ENCODE measurements around the gene KCNH2. TPM values are rescaled to one million over a fixed set of nuclear protein-coding genes. Genes with fewer than 3 reads are reported as not detected.

KCNH2 gene
- total RNA-seq, 2 experiments from 2014 or later: 0.34 to 0.45 TPM

GRCh38 chr7:151006590-151007300 lies 28.6 kb upstream of the KCNH2 start:
- no peaks in the 10 kb centered on the region for H3K36me3 Mint-ChIP-seq
- no peaks in the 10 kb centered on the region for H3K27me3 Mint-ChIP-seq
- DNase-seq: no peak
- CTCF ChIA-PET: interaction anchor here (0.7 to 6.8 kb wide), 7 partner anchors 11 to 109 kb away, joined by 3 to 78 read pairs (median 17); no protein-coding TSS in a partner anchor
- no peak overlapping the region for H3K27ac Mint-ChIP-seq
- peaks cover 41% of the 10 kb centered on the region for H3K4me1 Mint-ChIP-seq (ENCODE audit: low read depth)
- intact Hi-C loops (cut with micrococcal nuclease): no loop called here
- H3K9me3 Mint-ChIP-seq: no peaks in the 10 kb centered on the region
- H3K4me3 Mint-ChIP-seq: no peak overlapping the region
- POLR2A ChIA-PET: interaction anchor here (1.5 kb wide), 1 partner anchor 12 kb away, joined by 7 read pairs; no protein-coding TSS in a partner anchor

DNA sequence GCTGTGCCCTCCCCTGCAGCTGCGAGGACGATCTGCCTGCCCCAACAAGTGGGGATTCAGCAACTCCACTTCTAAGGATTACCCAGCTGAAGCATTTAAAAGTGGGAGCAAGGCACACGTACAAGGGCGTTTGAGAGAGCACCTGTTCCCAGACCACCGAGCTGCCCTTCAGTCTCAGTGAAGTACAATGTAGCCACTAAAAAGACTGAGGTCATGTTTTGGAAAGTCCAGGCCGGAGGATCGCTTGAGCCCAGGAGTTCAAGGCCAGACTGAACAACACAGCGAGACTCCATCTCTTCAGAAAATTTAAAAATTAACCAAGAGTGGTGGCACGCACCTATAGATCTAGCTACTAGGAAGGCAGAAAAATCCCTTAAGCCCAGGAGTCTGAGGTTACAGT lies 27.4 kb upstream of the KCNH2 start:
- intact Hi-C loops (cut with micrococcal nuclease): no loop called here
- Mint-ChIP-seq H3K4me3 (no peak overlapping the region), H3K27ac (no peak overlapping the region), H3K9me3 (no peaks in the 10 kb centered on the region), H3K4me1 (ENCODE audit: low read depth) (peaks cover 31% of the 10 kb centered on the region), H3K27me3 (no peaks in the 10 kb centered on the region), H3K36me3 (no peaks in the 10 kb centered on the region)
- POLR2A ChIA-PET: no interaction called here
- no peak for DNase-seq
- CTCF ChIA-PET: interaction anchor here (0.7 to 6.8 kb wide), 4 partner anchors 12 to 105 kb away, joined by 3 to 78 read pairs (median 20); no protein-coding TSS in a partner anchor

DNA sequence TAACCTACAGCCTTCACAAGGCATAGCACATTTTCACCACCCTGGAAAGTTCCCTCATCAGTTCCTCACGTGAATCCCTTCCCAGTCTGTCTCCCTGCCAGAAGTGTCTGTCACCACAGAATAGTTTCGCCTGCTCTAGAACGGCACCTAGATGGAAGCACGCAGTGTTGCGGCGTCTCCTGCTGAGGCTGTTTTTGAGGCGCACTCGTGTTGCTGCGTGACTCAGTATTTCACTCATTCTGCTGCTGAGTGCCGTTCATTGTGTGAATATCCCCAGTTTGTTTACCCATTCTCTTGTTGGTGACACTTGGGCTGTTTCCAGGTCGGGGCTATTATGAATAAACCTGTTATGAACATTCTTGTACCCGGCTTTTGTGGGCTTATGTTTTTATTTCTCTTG lies 25.5 kb upstream of the KCNH2 start:
- DNase-seq: no peak
- no peaks in the 10 kb centered on the region for H3K27me3 Mint-ChIP-seq
- POLR2A ChIA-PET: no interaction called here
- no peak overlapping the region for H3K4me3 Mint-ChIP-seq
- peaks cover 18% of the 10 kb centered on the region for H3K4me1 Mint-ChIP-seq (ENCODE audit: low read depth)
- H3K27ac Mint-ChIP-seq: no peak overlapping the region
- H3K9me3 Mint-ChIP-seq: no peaks in the 10 kb centered on the region
- intact Hi-C loops (cut with micrococcal nuclease): no loop called here
- CTCF ChIA-PET: interaction anchor here (1.3 kb wide), 1 partner anchor 18 kb away, joined by 8 read pairs; no protein-coding TSS in a partner anchor
- H3K36me3 Mint-ChIP-seq: no peaks in the 10 kb centered on the region

- H3K4me1 Mint-ChIP-seq (ENCODE audit: low read depth): peaks cover 20% of the 10 kb centered on the region
- no peaks in the 10 kb centered on the region for H3K36me3 Mint-ChIP-seq
- no peak for DNase-seq
- POLR2A ChIA-PET: no interaction called here
- no peaks in the 10 kb centered on the region for H3K27me3 Mint-ChIP-seq
- no peak overlapping the region for H3K4me3 Mint-ChIP-seq
- H3K9me3 Mint-ChIP-seq: no peaks in the 10 kb centered on the region
- intact Hi-C loops (cut with micrococcal nuclease): no loop called here
- no peak overlapping the region for H3K27ac Mint-ChIP-seq
- CTCF ChIA-PET: interaction anchor here (0.8 kb wide), 1 partner anchor 15 kb away, joined by 3 read pairs; no protein-coding TSS in a partner anchor
Observed at GRCh38 chr7:151001546-151001945, 23.4 kb upstream of the KCNH2 start.

- DNase-seq: no peak
- H3K36me3 Mint-ChIP-seq: no peaks in the 10 kb centered on the region
- ChIA-PET CTCF (interaction anchor here (0.8 kb wide), 1 partner anchor 15 kb away, joined by 3 read pairs; no protein-coding TSS in a partner anchor), POLR2A (no interaction called here)
- H3K4me1 Mint-ChIP-seq (ENCODE audit: low read depth): peaks cover 23% of the 10 kb centered on the region
- no peak overlapping the region for H3K4me3 Mint-ChIP-seq
- no peak overlapping the region for H3K27ac Mint-ChIP-seq
- no peaks in the 10 kb centered on the region for H3K9me3 Mint-ChIP-seq
- H3K27me3 Mint-ChIP-seq: no peaks in the 10 kb centered on the region
- intact Hi-C loops (cut with micrococcal nuclease): no loop called here
Observed at GRCh38 chr7:151000897-151001495, 22.9 kb upstream of the KCNH2 start.

DNA sequence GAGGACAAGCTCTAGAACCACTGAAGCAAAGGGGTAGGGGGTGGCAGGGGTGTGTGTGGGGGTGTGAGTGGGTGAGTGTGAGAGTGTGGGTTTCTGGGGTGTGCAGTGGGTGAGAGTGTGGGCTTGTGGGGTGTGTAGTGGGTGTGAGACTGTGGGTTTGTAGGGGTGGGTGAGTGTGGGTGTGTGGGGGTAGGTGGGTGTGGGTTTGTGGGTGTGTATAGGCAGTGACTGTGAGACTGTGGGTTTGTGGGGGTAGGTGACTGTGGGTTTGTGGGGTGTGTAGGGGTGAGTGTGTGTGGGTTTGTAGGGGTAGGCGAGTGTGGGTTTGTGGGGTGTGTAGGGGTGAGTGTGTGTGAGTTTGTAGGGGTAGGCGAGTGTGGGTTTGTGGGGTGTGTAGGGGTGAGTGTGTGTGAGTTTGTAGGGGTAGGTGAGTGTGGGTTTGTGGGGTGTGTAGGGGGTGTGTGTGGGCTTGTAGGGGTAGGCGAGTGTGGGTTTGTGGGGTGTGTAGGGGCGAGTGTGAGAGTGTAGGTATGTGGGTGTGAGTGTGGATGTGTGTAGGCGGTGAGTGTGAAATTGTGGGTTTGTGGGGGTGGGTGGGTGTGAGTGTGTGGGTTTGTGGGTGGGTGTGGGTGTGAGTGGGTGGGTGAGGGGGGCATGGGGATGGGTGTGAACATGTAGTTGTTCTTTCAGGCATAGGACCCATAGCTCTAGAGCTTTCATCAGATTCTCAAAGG lies 21.5 kb upstream of the KCNH2 start:
- ChIA-PET CTCF (no interaction called here), POLR2A (no interaction called here)
- Mint-ChIP-seq H3K4me1 (ENCODE audit: low read depth) (peaks cover 29% of the 10 kb centered on the region), H3K27ac (no peak overlapping the region), H3K4me3 (no peak overlapping the region), H3K9me3 (no peaks in the 10 kb centered on the region), H3K27me3 (no peaks in the 10 kb centered on the region), H3K36me3 (no peaks in the 10 kb centered on the region)
- no peak for DNase-seq
- intact Hi-C loops (cut with micrococcal nuclease): no loop called here

DNA sequence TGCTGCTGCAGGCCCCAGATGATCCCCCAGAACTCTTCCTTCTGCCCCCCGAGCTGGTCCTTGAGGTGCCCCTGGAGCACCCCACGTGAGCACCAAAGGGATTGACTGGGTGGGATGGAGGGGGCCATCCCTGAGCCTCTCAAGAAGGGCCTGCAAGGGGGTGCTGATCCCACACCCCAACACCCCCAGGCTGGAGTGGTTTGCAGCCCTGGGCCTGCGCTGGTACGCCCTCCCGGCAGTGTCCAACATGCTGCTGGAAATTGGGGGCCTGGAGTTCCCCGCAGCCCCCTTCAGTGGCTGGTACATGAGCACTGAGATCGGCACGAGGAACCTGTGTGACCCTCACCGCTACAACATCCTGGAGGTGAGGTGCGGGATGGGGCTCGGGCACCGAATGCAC lies 20.9 kb upstream of the KCNH2 start:
- no peak for DNase-seq
- Mint-ChIP-seq H3K4me3 (no peak overlapping the region), H3K27me3 (no peaks in the 10 kb centered on the region), H3K4me1 (ENCODE audit: low read depth) (peaks cover 33% of the 10 kb centered on the region), H3K27ac (no peak overlapping the region), H3K9me3 (no peaks in the 10 kb centered on the region), H3K36me3 (no peaks in the 10 kb centered on the region)
- intact Hi-C loops (cut with micrococcal nuclease): no loop called here
- ChIA-PET CTCF (interaction anchor here (0.9 kb wide), 1 partner anchor 13 kb away, joined by 3 read pairs; no protein-coding TSS in a partner anchor), POLR2A (no interaction called here)

- H3K36me3 Mint-ChIP-seq: no peaks in the 10 kb centered on the region
- CTCF ChIA-PET: interaction anchor here (0.9 to 1.0 kb wide), 2 partner anchors 12 to 36 kb away, joined by 3 read pairs; no protein-coding TSS in a partner anchor
- peaks cover 35% of the 10 kb centered on the region for H3K4me1 Mint-ChIP-seq (ENCODE audit: low read depth)
- H3K9me3 Mint-ChIP-seq: no peaks in the 10 kb centered on the region
- intact Hi-C loops (cut with micrococcal nuclease): no loop called here
- POLR2A ChIA-PET: no interaction called here
- no peaks in the 10 kb centered on the region for H3K27me3 Mint-ChIP-seq
- H3K4me3 Mint-ChIP-seq: no peak overlapping the region
- no peak for DNase-seq
- no peak overlapping the region for H3K27ac Mint-ChIP-seq
Observed at GRCh38 chr7:150998341-150998740, 20.2 kb upstream of the KCNH2 start.

DNA sequence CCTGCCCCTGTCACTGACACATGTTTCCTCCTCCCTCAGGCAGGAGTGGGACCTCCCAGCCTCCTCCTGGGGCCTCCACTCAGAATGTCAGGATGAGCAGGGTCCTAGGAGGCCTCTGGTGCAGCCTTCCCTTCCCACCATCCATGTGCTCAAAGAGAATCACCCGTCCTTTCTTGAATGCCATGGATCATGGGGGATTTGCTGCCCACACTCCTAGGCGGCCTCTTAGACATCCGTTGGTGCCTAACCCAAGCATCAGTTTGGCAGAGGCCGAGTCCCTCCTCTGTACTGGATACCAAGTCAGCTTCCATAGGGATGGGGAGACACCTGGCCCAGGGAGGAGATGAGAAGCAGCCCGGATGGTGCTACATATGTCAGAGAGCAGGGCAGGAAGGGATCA lies 19.7 kb upstream of the KCNH2 start:
- H3K4me3 Mint-ChIP-seq: no peak overlapping the region
- POLR2A ChIA-PET: interaction anchor here (1.8 kb wide), 1 partner anchor 11 kb away, joined by 5 read pairs; no protein-coding TSS in a partner anchor
- no peaks in the 10 kb centered on the region for H3K9me3 Mint-ChIP-seq
- CTCF ChIA-PET: interaction anchor here (0.9 to 1.0 kb wide), 2 partner anchors 12 to 35 kb away, joined by 3 read pairs; no protein-coding TSS in a partner anchor
- H3K27me3 Mint-ChIP-seq: no peaks in the 10 kb centered on the region
- H3K36me3 Mint-ChIP-seq: no peaks in the 10 kb centered on the region
- peaks cover 35% of the 10 kb centered on the region for H3K4me1 Mint-ChIP-seq (ENCODE audit: low read depth)
- H3K27ac Mint-ChIP-seq: no peak overlapping the region
- intact Hi-C loops (cut with micrococcal nuclease): no loop called here
- DNase-seq: no peak

DNA sequence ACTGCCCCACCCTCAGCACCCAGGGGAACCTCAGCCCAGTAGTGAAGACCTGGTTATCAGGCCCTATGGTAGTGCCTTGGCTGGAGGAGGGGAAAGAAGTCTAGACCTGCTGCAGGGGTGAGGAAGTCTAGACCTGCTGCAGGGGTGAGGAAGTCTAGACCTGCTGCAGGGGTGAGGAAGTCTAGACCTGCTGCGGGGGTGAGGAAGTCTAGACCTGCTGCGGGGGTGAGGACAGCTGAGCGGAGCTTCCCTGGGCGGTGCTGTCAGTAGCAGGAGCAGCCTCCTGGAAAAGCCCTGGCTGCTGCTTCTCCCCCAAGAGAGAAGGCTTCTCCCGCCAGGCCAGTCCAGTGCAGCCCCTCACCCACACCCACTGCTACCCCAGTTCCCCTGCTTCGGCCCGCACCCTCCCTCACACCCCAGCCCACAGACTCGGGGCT lies 19.0 kb upstream of the KCNH2 start:
- no peak for DNase-seq
- Mint-ChIP-seq H3K27ac (no peak overlapping the region), H3K27me3 (no peaks in the 10 kb centered on the region), H3K9me3 (no peaks in the 10 kb centered on the region), H3K4me1 (ENCODE audit: low read depth) (peaks cover 35% of the 10 kb centered on the region), H3K4me3 (no peak overlapping the region), H3K36me3 (no peaks in the 10 kb centered on the region)
- ChIA-PET CTCF (interaction anchor here (1.1 to 1.6 kb wide), 2 partner anchors 12 to 99 kb away, joined by 3 to 5 read pairs; no protein-coding TSS in a partner anchor), POLR2A (interaction anchor here (1.8 kb wide), 1 partner anchor 11 kb away, joined by 5 read pairs; no protein-coding TSS in a partner anchor)
- intact Hi-C loops (cut with micrococcal nuclease): no loop called here

DNA sequence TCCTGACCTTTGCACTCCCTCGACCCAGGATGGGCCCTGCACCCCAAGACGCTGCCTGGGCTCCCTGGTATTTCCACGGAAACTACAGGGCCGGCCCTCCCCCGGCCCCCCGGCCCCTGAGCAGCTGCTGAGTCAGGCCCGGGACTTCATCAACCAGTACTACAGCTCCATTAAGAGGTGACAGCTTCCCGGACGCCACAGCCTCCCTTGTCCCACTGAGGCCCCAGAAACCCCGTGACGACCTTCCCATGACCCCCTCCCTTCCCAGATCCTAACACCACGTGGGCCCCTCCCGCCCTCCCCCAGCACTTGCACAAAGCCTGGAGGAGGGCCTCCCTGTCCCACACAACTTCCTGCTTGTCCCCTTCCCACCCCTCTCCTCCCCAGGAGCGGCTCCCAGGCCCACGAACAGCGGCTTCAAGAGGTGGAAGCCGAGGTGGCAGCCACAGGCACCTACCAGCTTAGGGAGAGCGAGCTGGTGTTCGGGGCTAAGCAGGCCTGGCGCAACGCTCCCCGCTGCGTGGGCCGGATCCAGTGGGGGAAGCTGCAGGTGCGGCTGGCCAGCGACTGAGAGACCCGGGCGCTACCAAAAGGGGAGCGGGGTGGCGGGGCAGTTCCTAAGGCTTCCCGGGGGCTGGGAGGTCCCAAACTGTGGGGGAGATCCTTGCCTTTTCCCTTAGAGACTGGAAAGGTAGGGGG lies 18.4 kb upstream of the KCNH2 start:
- CTCF ChIA-PET: interaction anchor here (0.7 to 1.6 kb wide), 3 partner anchors 11 to 98 kb away, joined by 3 to 5 read pairs (median 3); no protein-coding TSS in a partner anchor
- H3K27me3 Mint-ChIP-seq: no peaks in the 10 kb centered on the region
- POLR2A ChIA-PET: interaction anchor here (1.8 kb wide), 1 partner anchor 12 kb away, joined by 5 read pairs; no protein-coding TSS in a partner anchor
- no peaks in the 10 kb centered on the region for H3K36me3 Mint-ChIP-seq
- intact Hi-C loops (cut with micrococcal nuclease): no loop called here
- H3K4me3 Mint-ChIP-seq: no peak overlapping the region
- no peak overlapping the region for H3K27ac Mint-ChIP-seq
- no peak for DNase-seq
- peaks cover 35% of the 10 kb centered on the region for H3K4me1 Mint-ChIP-seq (ENCODE audit: low read depth)
- peaks cover under 1% of the 10 kb centered on the region for H3K9me3 Mint-ChIP-seq

All from activated CD4-positive, alpha-beta memory T cell treated with anti-CD3 and anti-CD28 coated beads for 36 hours (primary cell).